ENCODE results near the gene NGEF.
"Not testable (repeated sequence)": the region's sequence is repeated elsewhere in the genome, so short reads cannot be mapped to it uniquely, and the experiment has no call there.

Gene NGEF

GRCh38 chr2:232910376-232910775 is 102.7 kb downstream of the NGEF start:
- peaks cover 0 to 5% of the 10 kb centered on the region in 2 donors for H3K27me3 ChIP-seq
- no peaks in the 10 kb centered on the region for H3K4me1 ChIP-seq
- peaks cover 0 to 9% (median 0%) of the 10 kb centered on the region in 3 donors for H3K9me3 ChIP-seq
- peak in 1 of 2 donors; percentile 11 for DNase-seq
- no peak overlapping the region for H3K4me3 ChIP-seq
- no peak for TF ChIP-seq CTCF (IDR thresholded peaks at IDR 0.05)
- no peaks in the 10 kb centered on the region for H3K36me3 ChIP-seq
- H3K27ac ChIP-seq: no peak overlapping the region
- intact Hi-C loops (cut with DNase I; ENCODE audit: low total_unique reads): no loop called here

GRCh38 chr2:232908695-232909094 is 104.4 kb downstream of the NGEF start:
- no peak for DNase-seq
- Histone ChIP-seq H3K4me1 (no peaks in the 10 kb centered on the region), H3K27me3 (peaks cover 0 to 5% of the 10 kb centered on the region in 2 donors), H3K9me3 (peaks cover 0 to 9% (median 0%) of the 10 kb centered on the region in 3 donors), H3K36me3 (no peaks in the 10 kb centered on the region), H3K4me3 (no peak overlapping the region), H3K27ac (no peak overlapping the region)
- intact Hi-C loops (cut with DNase I; ENCODE audit: low total_unique reads): no loop called here
- TF ChIP-seq CTCF (IDR thresholded peaks at IDR 0.05): no peak

GRCh38 chr2:232907718-232908085 is 105.4 kb downstream of the NGEF start:
- H3K4me1 ChIP-seq; H3K4me3 ChIP-seq; H3K36me3 ChIP-seq; intact Hi-C loops (cut with DNase I; ENCODE audit: low total_unique reads); H3K9me3 ChIP-seq; H3K27ac ChIP-seq; H3K27me3 ChIP-seq: not testable (repeated sequence)
- DNase-seq: peak in 1 of 2 donors; percentile 41

- not testable (repeated sequence) for DNase-seq
These were observed 106.0 kb downstream of the NGEF start for GRCh38 chr2:232906867-232907717.

GRCh38 chr2:232903989-232904388 is 109.1 kb downstream of the NGEF start:
- Histone ChIP-seq H3K36me3 (no peaks in the 10 kb centered on the region), H3K27ac (no peak overlapping the region), H3K9me3 (no peaks in the 10 kb centered on the region), H3K4me3 (no peak overlapping the region), H3K27me3 (peaks cover 0 to 10% of the 10 kb centered on the region in 2 donors), H3K4me1 (no peaks in the 10 kb centered on the region)
- no peak for TF ChIP-seq CTCF (IDR thresholded peaks at IDR 0.05)
- intact Hi-C loops (cut with DNase I; ENCODE audit: low total_unique reads): no loop called here
- peak in 1 of 2 donors; percentile 49 for DNase-seq

More at GRCh38 chr2:232906867-232907717, 106.0 kb downstream of the NGEF start:
- H3K36me3 ChIP-seq; H3K4me3 ChIP-seq; H3K27me3 ChIP-seq; H3K9me3 ChIP-seq; H3K4me1 ChIP-seq; H3K27ac ChIP-seq; intact Hi-C loops (cut with DNase I; ENCODE audit: low total_unique reads): not testable (repeated sequence)

GRCh38 chr2:232901736-232902578 is 111.1 kb downstream of the NGEF start:
- peaks cover 0 to 10% of the 10 kb centered on the region in 2 donors for H3K27me3 ChIP-seq
- intact Hi-C loops (cut with DNase I; ENCODE audit: low total_unique reads): no loop called here
- no peaks in the 10 kb centered on the region for H3K4me1 ChIP-seq
- no peaks in the 10 kb centered on the region for H3K9me3 ChIP-seq
- DNase-seq: peak in 1 of 2 donors; percentile 45
- no peak overlapping the region for H3K27ac ChIP-seq
- no peak for TF ChIP-seq CTCF (IDR thresholded peaks at IDR 0.05)
- no peak overlapping the region for H3K4me3 ChIP-seq
- H3K36me3 ChIP-seq: no peaks in the 10 kb centered on the region

Data from tibial artery (tissue), 4 donors.